Measurements from ENCODE around the gene FKBP2. TPM values are rescaled to one million over a fixed set of nuclear protein-coding genes. Genes with fewer than 3 reads are reported as not detected.

The FKBP2 gene
- total and polyA plus RNA-seq, 2 of the 13 experiments (the other 11 are each of a cell fraction or from before 2014, with no cell fraction given): 30.1 to 53.3 TPM

DNA sequence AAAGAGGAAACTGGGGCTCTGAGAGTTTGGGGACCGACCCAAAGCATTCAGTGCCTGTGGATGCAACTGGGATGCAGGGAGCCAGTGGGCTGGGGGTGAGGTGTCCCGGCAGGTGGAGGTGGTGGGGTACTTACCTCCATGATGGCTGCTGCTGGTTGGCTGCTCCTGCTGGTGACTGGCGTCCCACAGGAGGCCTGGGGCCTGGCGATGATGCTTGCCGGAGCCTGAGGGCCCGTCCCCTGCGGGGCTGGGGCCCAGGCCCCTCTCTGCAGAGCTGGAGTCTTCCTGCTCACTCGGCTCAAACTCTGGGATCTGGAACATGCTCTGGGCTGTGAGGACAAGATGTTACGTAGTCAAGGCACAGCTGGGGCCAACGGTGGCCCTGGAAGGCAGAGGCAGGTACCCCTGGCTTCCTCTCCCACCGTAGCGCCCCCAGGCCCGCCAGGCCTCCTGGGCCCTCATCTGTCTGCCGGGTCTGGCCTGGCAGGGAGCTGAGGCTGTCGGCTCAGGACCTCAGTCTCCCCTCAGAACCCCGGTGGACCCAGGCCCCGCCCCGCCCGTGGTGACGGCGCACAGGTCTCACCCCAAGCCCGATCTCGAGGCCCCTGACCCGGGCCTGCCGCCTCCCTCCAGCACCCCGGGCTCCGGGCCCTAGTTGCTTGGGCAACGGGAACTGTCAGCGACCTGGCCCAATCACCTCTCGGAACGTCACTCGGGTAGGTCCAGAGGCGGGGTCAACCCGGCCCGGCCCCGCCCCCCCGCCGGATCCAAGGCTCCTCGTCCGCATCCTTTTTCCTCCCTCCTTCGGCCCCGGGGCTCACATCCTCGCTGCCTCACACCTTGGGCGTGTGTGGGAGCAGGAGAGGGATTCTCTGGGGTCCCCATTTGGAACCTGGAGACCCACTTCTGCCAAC, 43.4 kb downstream of the FKBP2 start, which contains the start of gene BAD (continued):
- TF ChIP-seq, protein P1, sequence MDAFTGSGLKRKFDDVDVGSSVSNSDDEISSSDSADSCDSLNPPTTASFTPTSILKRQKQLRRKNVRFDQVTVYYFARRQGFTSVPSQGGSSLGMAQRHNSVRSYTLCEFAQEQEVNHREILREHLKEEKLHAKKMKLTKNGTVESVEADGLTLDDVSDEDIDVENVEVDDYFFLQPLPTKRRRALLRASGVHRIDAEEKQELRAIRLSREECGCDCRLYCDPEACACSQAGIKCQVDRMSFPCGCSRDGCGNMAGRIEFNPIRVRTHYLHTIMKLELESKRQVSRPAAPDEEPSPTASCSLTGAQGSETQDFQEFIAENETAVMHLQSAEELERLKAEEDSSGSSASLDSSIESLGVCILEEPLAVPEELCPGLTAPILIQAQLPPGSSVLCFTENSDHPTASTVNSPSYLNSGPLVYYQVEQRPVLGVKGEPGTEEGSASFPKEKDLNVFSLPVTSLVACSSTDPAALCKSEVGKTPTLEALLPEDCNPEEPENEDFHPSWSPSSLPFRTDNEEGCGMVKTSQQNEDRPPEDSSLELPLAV (CRISPR knock-in tag; conservative IDR thresholded peaks at IDR 0.05; ENCODE audit: low read depth): no peak
- TF ChIP-seq ARHGAP35 (CRISPR knock-in tag; IDR thresholded peaks at IDR 0.05; ENCODE audit: borderline replicate concordance): 0 out of 2 replicates have a peak, but pooled peaks have one; percentile 26
- peak; percentile 92 for TF ChIP-seq RFX3 (CRISPR knock-in tag; IDR thresholded peaks at IDR 0.05)
- TF ChIP-seq PAX8 (CRISPR knock-in tag; IDR thresholded peaks at IDR 0.05; ENCODE audit: borderline replicate concordance): no peak
- TF ChIP-seq NFYB (CRISPR knock-in tag; IDR thresholded peaks at IDR 0.05): peak; percentile 85
- TF ChIP-seq KMT2A (CRISPR knock-in tag; IDR thresholded peaks at IDR 0.05): no peak
- TF ChIP-seq EED (CRISPR knock-in tag; IDR thresholded peaks at IDR 0.05): no peak
- TF ChIP-seq, protein P2, sequence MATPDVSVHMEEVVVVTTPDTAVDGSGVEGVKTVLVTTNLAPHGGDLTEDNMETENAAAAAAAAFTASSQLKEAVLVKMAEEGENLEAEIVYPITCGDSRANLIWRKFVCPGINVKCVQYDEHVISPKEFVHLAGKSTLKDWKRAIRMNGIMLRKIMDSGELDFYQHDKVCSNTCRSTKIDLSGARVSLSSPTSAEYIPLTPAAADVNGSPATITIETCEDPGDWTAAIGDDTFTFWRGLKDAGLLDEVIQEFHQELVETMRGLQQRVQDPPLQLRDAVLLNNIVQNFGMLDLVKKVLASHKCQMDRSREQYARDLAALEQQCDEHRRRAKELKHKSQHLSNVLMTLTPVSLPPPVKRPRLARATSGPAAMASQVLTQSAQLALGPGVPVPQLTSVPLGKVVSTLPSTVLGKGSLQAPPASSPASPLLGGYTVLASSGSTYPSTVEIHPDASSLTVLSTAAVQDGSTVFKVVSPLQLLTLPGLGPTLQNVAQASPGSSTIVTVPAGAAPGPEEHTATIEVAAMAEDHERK (CRISPR knock-in tag; IDR thresholded peaks at IDR 0.05; ENCODE audit: low read depth): no peak
- peak; percentile 91 for TF ChIP-seq RFX1 (IDR thresholded peaks at IDR 0.05)
- TF ChIP-seq ZNF350 (CRISPR knock-in tag; IDR thresholded peaks at IDR 0.05; ENCODE audit: borderline replicate concordance, low read depth): peak; percentile 15; the same call in 1 of the 2 replicates
- TF ChIP-seq, protein P3, sequence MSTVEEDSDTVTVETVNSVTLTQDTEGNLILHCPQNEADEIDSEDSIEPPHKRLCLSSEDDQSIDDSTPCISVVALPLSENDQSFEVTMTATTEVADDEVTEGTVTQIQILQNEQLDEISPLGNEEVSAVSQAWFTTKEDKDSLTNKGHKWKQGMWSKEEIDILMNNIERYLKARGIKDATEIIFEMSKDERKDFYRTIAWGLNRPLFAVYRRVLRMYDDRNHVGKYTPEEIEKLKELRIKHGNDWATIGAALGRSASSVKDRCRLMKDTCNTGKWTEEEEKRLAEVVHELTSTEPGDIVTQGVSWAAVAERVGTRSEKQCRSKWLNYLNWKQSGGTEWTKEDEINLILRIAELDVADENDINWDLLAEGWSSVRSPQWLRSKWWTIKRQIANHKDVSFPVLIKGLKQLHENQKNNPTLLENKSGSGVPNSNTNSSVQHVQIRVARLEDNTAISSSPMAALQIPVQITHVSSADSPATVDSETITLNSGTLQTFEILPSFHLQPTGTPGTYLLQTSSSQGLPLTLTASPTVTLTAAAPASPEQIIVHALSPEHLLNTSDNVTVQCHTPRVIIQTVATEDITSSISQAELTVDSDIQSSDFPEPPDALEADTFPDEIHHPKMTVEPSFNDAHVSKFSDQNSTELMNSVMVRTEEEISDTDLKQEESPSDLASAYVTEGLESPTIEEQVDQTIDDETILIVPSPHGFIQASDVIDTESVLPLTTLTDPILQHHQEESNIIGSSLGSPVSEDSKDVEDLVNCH (CRISPR knock-in tag; IDR thresholded peaks at IDR 0.05): no peak
- TF ChIP-seq ZIK1 (CRISPR knock-in tag; IDR thresholded peaks at IDR 0.05; ENCODE audit: borderline replicate concordance, low read depth): no peak
- peak; percentile 55; the same call in 1 of the 2 replicates for TF ChIP-seq SP4 (CRISPR knock-in tag; IDR thresholded peaks at IDR 0.05)
- TF ChIP-seq FOXM1 (CRISPR knock-in tag; IDR thresholded peaks at IDR 0.05): no peak
- peak; percentile 39; the same call in 1 of the 2 replicates for TF ChIP-seq POLR2AphosphoS5 (IDR thresholded peaks at IDR 0.05; ENCODE audit: low read depth, low read length)
- TF ChIP-seq ESRRA (CRISPR knock-in tag; IDR thresholded peaks at IDR 0.05; ENCODE audit: low read depth): 0 out of 2 replicates have a peak, but pooled peaks have one; percentile 10
- no peak for TF ChIP-seq CAMTA2 (CRISPR knock-in tag; IDR thresholded peaks at IDR 0.05; ENCODE audit: borderline replicate concordance)
- no peak for TF ChIP-seq SRSF4 (IDR thresholded peaks at IDR 0.05; ENCODE audit: low read depth, low read length, poor library complexity, severe bottlenecking)
- TF ChIP-seq ELK4 (CRISPR knock-in tag; IDR thresholded peaks at IDR 0.05; ENCODE audit: borderline replicate concordance): no peak
- TF ChIP-seq SNAPC5 (CRISPR knock-in tag; IDR thresholded peaks at IDR 0.05; ENCODE audit: borderline replicate concordance): no peak
- TF ChIP-seq HNF4G (IDR thresholded peaks at IDR 0.05; ENCODE audit: borderline replicate concordance, low read depth, low read length): no peak
- TF ChIP-seq HNF4G (CRISPR knock-in tag; IDR thresholded peaks at IDR 0.05; ENCODE audit: borderline replicate concordance, low read depth): no peak

Measured in HepG2 (cell line).